Activated gamma-delta T cell (primary cell): Measurements from ENCODE around the gene SLFN14.
"Not testable (repeated sequence)": the region's sequence is repeated elsewhere in the genome, so short reads cannot be mapped to it uniquely, and the experiment has no call there.

Source experiments
- DNase-seq: peaks from one replicate; lab custom pipeline; 2025; lab: John Stamatoyannopoulos, UW

Gene SLFN14

GRCh38 chr17:35521654-35522256, 38.9 kb downstream of the SLFN14 start:
- not testable (repeated sequence) for DNase-seq

- no peak for DNase-seq
Measured at GRCh38 chr17:35521150-35521549, 39.5 kb downstream of the SLFN14 start.

GRCh38 chr17:35519906-35520442, 40.6 kb downstream of the SLFN14 start:
- DNase-seq: no peak

- DNase-seq: no peak
Measured at GRCh38 chr17:35519439-35519838, 41.2 kb downstream of the SLFN14 start.

- not testable (repeated sequence) for DNase-seq
Measured at GRCh38 chr17:35518431-35518830, 42.2 kb downstream of the SLFN14 start.

- DNase-seq: no peak
Measured at GRCh38 chr17:35515027-35515426, 45.6 kb downstream of the SLFN14 start.

- no peak for DNase-seq
Measured at GRCh38 chr17:35514564-35514963, 46.1 kb downstream of the SLFN14 start.
